ENCODE data around the gene CPE.

CPE gene

DNA sequence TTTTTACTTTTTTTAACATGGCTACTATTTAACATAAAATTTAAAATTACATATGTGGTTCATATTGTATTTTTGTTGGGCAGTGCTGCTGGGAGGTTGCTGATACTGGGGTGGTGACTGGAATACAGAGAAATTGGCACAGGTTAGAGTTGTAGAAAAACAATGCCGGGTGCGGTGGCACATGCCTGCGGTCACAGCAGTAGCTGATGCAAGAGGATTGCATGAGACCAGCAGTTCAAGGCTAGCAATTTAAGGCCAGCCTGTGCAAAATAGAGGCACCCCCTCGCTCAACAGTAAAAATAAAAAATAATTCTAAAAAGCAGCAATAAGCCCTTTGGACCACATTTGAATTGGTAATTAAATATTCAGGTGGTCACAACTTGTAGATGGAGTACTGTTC lies 11.8 kb upstream of the CPE start:
- no peak for DNase-seq

GRCh38 chr4:165368114-165368513 lies 10.7 kb upstream of the CPE start:
- no peak for DNase-seq

- no peak for DNase-seq
Observed at GRCh38 chr4:165368567-165368966, 10.2 kb upstream of the CPE start.

GRCh38 chr4:165369522-165369921 lies 9.3 kb upstream of the CPE start:
- no peak for DNase-seq

DNA sequence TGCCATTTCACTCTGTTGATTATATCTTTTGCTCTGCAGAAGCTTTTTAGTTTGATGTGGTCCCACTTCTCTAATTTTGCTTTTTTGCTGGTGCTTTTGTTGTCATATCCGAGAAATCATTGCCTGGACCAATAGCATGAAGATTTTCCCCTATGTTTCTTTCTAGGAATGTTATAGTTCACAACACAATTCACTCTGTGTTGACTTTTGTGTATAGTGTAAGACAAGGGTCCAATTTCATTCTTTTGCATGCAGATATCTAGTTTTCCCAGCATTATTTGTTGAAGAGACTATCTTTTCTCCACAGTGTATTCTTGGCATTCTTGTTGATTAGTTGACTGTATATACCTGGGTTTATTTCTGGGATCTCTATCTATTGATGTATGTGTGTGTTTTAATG lies 8.3 kb upstream of the CPE start:
- DNase-seq, result no peak

GRCh38 chr4:165375465-165375864 lies 3.3 kb upstream of the CPE start:
- DNase-seq, result no peak

DNA sequence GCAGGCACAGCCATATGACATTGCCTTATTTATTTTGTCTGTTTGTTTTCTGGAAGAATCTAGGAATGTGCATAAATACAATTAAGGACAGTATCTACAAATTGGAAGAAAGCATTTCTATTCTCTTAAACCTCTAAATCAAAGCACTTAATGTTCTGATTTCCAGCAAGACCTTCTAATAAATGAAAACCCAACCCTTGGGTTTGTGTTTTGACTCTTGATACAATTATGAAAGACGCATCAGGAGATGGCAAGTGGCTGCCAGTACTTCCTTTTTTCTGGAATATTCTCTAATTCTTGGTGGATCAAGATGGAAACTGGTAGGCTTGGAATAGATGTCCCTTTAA lies 437 bp upstream of the CPE start:
- no peak for DNase-seq

GRCh38 chr4:165379678-165380064 lies 863 bp downstream of the CPE start:
- DNase-seq, result no peak

DNA sequence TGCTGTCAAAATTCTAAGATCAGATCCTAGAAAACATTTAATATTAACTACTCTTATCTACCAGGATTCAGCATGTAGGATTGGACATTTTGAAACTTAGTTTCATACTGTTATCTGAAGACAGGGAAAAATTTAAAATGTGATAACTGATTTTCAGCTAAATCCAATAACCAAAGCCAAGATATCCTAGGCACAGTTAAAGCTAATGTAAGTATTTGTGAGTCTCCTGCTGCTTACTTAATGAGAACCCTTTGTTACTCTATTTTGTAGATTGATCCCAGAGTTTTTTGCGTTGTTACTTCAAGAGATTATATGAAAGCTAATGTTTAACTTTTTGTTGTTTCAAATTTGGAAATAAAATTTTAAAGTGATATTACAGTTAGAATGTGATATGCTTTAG lies 2.0 kb downstream of the CPE start:
- no peak for DNase-seq

DNA sequence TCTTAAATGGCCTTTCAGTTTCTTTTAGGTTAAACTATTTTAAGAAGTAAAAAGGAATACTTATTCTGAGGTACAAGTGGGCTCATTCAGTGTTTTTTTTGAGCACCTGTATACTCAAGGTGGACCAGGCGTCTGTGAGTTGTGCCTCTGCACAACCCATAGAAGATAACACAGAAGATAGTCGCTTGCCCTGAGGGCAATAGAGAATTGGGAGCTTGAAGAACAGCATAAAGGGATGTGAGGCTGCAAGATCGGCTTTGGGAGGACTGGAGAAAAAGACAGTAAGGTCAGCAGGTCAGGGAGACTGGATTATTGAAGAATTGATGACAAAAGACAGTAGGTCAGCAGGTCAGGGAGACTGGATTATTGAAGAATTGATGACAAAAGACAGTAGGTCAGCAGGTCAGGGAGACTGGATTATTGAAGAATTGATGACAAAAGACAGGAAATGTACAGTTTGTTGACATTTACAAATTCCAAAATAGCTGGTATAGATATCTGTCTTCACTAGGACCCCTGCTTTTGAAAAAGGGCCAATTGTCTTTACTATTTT lies 3.1 kb downstream of the CPE start:
- DNase-seq, result no peak

DNA sequence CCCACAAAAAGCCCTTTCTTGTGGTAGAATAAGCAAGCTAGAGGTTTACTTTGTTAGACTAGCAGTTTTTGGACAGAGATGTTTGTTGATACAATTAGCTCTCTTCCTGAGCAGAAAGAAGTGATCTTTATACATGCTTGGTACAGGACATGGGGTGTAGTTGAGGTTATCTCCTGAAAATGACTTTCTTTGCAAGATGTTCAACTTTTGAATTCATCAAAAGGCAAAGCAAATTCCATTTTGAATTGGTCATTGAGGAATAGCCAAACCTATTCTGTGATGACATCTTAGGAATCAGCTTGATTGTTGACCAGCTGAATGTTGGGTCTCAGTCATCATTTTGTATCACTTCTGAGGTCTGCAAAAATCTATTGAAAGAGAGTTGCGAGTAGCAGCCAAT lies 3.8 kb downstream of the CPE start:
- no peak for DNase-seq

DNA sequence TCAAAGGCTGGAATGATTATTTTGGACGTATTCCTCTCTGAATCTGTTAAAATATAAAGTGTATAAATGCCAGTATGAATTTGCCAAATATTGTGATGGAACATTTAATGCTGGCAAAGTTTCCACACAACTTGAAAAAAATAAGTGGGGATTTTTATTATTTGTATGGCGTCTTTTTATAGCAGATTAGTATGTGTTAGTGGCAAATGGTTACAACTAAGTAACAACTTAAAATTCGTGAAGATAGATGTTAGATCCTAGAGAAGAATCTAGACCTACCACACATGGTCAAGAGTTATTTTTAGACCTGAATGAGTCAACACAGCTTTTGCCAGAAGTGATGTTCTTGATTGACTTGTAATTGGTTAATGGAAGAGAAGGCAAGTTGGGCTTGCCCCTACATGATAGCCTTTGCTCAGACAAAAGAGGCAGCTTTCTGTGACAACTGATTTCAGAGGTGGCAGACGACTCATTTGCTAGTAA lies 4.8 kb downstream of the CPE start:
- no peak for DNase-seq

- DNase-seq, result no peak
Observed at GRCh38 chr4:165384186-165384585, 5.4 kb downstream of the CPE start.

- no peak for DNase-seq
Observed at GRCh38 chr4:165384598-165384997, 5.8 kb downstream of the CPE start.

GRCh38 chr4:165385126-165385525 lies 6.3 kb downstream of the CPE start:
- no peak for DNase-seq

DNA sequence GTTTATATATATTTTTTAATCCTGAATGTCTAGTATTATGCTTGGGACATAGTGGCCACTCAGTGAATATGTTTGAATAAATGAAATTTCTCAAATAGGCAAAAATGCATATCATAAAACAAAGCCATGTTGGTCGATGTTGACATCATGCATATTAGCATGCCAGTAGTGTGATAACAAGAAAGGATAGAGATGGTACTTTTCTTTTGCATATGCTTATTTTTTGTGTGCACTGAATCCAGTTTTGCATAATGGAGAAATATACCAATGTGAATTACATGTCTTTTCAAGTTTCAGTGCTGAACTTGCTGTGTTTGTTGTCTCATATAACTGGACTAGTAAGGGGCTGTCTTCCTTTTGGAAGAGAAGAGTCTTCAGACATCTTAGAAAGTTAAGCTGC lies 7.5 kb downstream of the CPE start:
- DNase-seq, result no peak

DNA sequence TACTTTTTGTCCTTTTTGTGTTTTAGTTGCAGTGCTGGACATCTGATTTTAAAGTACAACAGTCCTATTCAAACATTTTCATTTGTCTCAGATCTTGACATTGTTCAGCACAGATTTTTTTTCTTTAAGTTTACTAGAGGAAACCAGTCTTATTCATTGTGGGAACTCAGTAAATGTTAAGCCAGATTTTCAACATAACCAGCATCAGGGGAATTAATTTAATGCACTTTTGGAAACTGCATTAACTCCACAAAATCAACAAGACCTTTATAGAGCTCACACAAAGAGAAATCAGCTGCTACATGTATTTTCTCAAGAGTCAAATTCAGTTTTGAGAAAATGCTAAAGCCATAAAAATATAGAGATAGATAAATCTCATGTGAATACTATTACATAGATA lies 9.9 kb downstream of the CPE start:
- DNase-seq, result no peak

DNA sequence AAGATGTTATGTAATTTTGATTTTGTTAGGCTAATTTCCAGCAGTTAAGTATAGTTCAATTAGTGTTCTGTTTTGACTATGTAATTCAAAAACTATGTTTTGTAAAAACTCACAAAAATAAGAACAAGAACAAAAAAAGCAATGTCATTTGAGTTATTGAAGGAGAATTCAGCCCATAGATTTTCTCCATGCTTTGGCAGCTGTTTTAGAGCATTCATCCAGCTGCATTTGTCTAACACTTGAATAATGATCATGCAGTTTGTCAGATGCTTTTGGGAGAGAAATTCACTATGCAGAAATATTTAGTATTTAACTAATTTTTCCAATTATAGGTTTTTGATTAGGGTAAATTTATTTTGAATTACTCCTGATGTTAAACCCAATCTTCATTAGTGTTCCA lies 14.2 kb downstream of the CPE start:
- no peak for DNase-seq

DNA sequence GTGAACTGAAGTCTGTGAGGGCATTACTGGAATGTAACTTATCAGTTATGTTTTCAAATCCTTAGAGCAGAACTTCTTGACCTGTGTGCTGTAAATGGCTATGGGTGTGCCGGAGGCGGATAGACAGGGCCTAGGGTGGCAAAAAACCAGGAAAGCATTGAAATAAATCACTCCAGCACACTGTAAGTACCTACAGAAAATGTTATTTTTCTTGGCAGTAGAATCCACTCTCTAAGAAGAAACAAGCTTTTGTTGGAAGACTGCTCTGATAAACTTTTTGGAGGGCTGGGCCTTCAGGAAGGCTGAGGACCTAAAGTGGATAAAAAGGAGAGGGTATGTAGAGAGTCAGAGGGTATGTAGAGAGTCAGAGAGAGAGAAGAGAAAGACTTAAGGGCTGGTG lies 14.9 kb downstream of the CPE start:
- DNase-seq, result no peak

DNA sequence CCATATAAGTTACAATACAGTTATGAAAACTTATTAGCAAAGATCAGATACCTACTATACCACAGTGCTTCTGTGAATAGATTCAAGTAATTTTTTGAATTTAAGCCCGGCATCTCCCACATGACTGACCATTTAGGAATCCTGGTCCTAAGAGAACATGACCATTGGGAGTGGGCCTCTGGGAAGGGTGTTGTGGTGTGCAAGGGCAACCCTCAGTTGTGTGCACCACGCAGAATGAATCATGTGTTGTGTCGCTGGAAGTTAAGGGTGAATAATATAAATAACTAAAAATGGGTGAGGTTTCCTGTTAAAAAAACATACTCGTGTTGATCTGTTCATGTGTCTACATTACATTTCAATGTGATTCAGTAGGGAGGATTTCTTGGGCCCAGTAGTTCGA lies 15.5 kb downstream of the CPE start:
- DNase-seq, result no peak

DNA sequence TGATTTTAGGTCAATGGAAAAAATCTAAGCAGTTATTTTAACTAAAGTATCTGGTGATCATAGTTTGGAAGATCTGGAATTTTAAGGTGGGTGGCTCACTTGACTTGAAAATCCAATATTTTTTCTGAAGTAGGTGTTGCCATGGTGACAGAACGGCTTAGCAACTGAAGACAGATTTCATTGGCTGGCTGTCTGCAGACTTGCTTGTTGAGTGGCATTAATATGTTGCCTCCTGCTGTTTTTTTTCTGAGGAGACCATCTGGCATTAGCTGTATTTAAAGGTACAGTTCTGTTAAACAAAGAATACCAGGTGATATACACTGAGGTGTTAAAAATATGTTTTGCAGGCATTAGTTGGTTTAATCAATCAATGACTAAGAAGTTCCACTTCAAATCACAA lies 19.8 kb downstream of the CPE start:
- DNase-seq, result no peak

DNA sequence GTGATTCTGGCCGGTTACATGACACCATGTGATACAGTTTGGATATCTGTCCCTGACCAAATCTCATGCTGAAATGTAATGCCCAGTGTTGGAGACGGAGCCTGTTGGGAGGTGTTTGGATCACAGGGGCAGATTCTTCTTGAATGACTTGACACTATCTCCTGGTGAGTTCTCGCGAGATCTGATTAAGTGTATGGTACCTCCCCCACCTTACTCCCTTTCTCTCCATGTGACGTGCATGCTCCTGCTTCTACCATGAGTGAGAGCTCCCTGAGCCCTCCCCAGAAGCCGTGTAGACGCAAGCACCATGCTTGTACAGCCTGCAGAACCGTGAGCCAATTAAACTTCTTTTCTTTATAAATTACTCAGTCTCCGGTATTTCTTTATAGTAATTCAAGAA lies 23.6 kb downstream of the CPE start:
- no peak for DNase-seq

GRCh38 chr4:165403048-165403447 lies 24.2 kb downstream of the CPE start:
- no peak for DNase-seq

GRCh38 chr4:165403637-165404036 lies 24.8 kb downstream of the CPE start:
- DNase-seq, result no peak

GRCh38 chr4:165404080-165404479 lies 25.3 kb downstream of the CPE start:
- DNase-seq, result no peak

- DNase-seq, result no peak
Observed at GRCh38 chr4:165404696-165405095, 25.9 kb downstream of the CPE start.
